KMS-11 (cell line): ENCODE results near the gene ADNP.

ENCODE experiments used
- H2AFZ ChIP-seq: fragments of 200-600 bp; sonication (generic); 2 replicates; pipeline ENCODE4 v1.6.1; 2016; ENCODE audit warnings: antibody characterized with exemption, mixed run types, low read depth
- H3K27ac ChIP-seq: fragments of 200-600 bp; sonication (generic); 2 replicates; pipeline ENCODE4 v1.6.1; 2016; ENCODE audit warnings: mild to moderate bottlenecking, mixed run types
- H3K27me3 ChIP-seq: fragments of 200-600 bp; sonication (generic); 2 replicates; pipeline ENCODE4 v1.6.1; 2017; ENCODE audit warnings: mild to moderate bottlenecking, low read depth, mixed run types, moderate library complexity; ENCODE audit not compliant: insufficient read depth
- H3K36me3 ChIP-seq: fragments of 200-600 bp; sonication (generic); 2 replicates; pipeline ENCODE4 v1.6.1; 2017; ENCODE audit warnings: mild to moderate bottlenecking, mixed run types; ENCODE audit not compliant: insufficient read depth
- H3K4me1 ChIP-seq: fragments of 200-600 bp; sonication (generic); 2 replicates; pipeline ENCODE4 v1.6.1; 2016; ENCODE audit warnings: mild to moderate bottlenecking, low read depth, mixed run types; ENCODE audit not compliant: poor library complexity, severe bottlenecking
- H3K4me2 ChIP-seq: fragments of 200-600 bp; sonication (generic); 2 replicates; pipeline ENCODE4 v1.7.0; 2016; ENCODE audit warnings: mild to moderate bottlenecking, mixed run types
- H3K4me3 ChIP-seq: fragments of 200-600 bp; sonication (generic); IDR thresholded peaks from 2 replicates; pipeline ENCODE4 v1.6.1; 2017; ENCODE audit warnings: low read depth, low read length, mixed read lengths; ENCODE audit not compliant: insufficient read depth
- H3K79me2 ChIP-seq: fragments of 200-600 bp; sonication (generic); 2 replicates; pipeline ENCODE4 v1.6.1; 2016; ENCODE audit warnings: low read depth, mixed run types; ENCODE audit not compliant: insufficient read depth
- H3K9ac ChIP-seq: fragments of 200-600 bp; sonication (generic); 2 replicates; pipeline ENCODE4 v1.6.1; 2016; ENCODE audit warnings: mild to moderate bottlenecking, mixed run types
- H4K20me1 ChIP-seq: fragments of 200-600 bp; sonication (generic); 2 replicates; pipeline ENCODE4 v1.6.1; 2016; ENCODE audit warnings: mild to moderate bottlenecking, mixed run types; ENCODE audit not compliant: insufficient read depth
- TF ChIP-seq, protein P1 (sequence below): fragments of 200-600 bp; sonication (generic); conservative IDR thresholded peaks from 2 replicates; pipeline ENCODE4 v1.6.1; 2017; ENCODE audit warnings: low read depth, mild to moderate bottlenecking, antibody characterized with exemption, low read length, moderate library complexity, mixed read lengths

ADNP gene

DNA sequence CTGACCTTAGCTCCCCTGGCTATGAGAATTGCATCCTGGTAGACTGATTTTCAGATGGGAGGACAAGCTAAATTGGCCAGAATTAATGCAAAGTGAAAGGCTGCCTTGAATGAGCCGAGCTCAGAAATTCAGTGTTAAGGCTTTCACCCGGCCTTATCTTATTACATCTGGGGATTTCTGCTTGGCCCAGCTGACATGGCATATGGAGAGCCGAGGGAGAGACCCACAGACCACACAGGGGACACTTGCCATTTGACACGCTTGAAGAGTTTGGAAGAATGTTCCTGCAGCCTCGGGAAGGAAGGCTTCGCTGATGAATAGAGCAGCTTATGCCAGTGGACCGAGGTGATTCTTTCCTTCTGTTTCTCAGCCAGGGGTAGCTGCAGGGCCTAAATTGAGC, 36.3 kb upstream of the ADNP start:
- no peaks in the 10 kb centered on the region for H3K79me2 ChIP-seq
- no peak overlapping the region for H3K4me2 ChIP-seq
- no peak overlapping the region for H3K9ac ChIP-seq
- H3K4me1 ChIP-seq = no peaks in the 10 kb centered on the region
- H2AFZ ChIP-seq = no peak overlapping the region
- no peaks in the 10 kb centered on the region for H4K20me1 ChIP-seq
- no peaks in the 10 kb centered on the region for H3K27me3 ChIP-seq
- no peaks in the 10 kb centered on the region for H3K36me3 ChIP-seq
- TF ChIP-seq, protein P1, sequence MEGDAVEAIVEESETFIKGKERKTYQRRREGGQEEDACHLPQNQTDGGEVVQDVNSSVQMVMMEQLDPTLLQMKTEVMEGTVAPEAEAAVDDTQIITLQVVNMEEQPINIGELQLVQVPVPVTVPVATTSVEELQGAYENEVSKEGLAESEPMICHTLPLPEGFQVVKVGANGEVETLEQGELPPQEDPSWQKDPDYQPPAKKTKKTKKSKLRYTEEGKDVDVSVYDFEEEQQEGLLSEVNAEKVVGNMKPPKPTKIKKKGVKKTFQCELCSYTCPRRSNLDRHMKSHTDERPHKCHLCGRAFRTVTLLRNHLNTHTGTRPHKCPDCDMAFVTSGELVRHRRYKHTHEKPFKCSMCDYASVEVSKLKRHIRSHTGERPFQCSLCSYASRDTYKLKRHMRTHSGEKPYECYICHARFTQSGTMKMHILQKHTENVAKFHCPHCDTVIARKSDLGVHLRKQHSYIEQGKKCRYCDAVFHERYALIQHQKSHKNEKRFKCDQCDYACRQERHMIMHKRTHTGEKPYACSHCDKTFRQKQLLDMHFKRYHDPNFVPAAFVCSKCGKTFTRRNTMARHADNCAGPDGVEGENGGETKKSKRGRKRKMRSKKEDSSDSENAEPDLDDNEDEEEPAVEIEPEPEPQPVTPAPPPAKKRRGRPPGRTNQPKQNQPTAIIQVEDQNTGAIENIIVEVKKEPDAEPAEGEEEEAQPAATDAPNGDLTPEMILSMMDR = no peak
- no peak overlapping the region for H3K27ac ChIP-seq
- H3K4me3 ChIP-seq = no peak overlapping the region

DNA sequence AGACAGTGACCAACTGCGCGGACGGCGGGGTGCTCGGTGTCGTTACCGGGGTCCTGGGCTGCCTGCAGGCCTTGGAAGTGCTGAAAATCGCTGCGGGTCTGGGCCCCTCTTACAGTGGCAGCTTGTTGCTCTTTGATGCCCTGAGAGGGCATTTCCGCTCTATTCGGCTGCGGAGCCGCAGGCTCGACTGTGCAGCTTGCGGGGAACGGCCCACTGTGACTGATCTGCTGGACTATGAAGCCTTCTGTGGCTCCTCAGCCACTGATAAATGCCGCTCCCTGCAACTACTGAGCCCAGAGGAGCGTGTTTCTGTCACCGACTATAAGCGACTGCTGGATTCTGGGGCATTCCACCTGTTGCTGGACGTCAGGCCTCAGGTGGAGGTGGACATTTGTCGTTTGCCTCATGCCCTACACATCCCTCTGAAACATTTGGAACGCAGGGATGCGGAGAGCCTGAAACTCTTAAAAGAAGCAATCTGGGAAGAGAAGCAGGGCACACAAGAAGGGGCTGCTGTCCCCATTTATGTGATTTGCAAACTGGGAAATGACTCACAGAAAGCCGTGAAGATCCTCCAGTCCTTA, 28.4 kb upstream of the ADNP start:
- no peak overlapping the region for H3K4me3 ChIP-seq
- H3K27ac ChIP-seq = no peak overlapping the region
- no peak overlapping the region for H2AFZ ChIP-seq
- peaks cover 3% of the 10 kb centered on the region; the same call in 1 of the 2 replicates for H3K36me3 ChIP-seq
- H3K79me2 ChIP-seq = peaks cover 58% of the 10 kb centered on the region
- H3K4me2 ChIP-seq = peak overlapping the region; percentile 70
- H3K27me3 ChIP-seq = no peaks in the 10 kb centered on the region
- H3K9ac ChIP-seq = no peak overlapping the region; the same call in 1 of the 2 replicates
- TF ChIP-seq, protein P1 = no peak
- no peaks in the 10 kb centered on the region for H4K20me1 ChIP-seq
- peaks cover 36% of the 10 kb centered on the region for H3K4me1 ChIP-seq

DNA sequence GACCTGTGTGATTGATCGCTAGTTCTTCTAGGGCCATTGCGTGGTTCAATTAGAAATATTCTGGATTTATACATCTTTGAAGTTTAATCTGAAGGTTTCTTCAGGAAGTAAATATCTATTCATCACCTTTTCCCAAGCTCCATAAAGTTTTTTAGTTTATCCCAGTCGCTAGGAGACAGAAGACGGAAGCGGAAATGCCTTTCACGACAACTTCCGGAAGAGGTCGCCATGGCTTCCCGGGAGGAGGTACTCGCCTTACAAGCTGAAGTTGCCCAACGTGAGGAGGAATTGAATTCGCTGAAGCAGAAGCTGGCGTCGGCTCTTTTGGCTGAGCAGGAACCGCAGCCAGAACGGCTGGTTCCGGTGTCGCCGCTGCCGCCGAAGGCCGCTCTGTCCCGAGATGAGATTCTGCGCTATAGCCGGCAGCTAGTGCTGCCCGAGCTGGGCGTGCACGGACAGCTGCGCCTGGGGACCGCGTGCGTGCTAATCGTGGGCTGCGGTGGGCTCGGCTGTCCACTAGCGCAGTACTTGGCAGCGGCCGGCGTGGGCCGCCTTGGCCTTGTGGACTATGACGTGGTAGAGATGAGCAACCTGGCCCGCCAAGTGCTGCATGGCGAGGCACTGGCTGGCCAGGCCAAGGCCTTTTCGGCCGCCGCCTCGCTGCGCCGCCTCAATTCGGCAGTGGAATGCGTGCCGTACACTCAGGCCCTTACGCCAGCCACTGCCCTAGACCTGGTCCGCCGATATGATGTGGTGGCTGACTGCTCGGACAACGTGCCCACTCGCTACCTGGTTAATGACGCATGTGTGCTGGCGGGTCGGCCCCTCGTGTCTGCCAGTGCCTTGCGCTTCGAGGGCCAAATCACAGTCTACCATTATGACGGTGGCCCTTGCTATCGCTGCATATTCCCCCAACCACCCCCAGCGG, 27.6 kb upstream of the ADNP start, which contains the start of gene MOCS3:
Gene MOCS3 (plus strand): TSS at position 204 of the 928 bp plus-strand sequence. CDS start 25 bp downstream, at position 229.
- peaks cover 43% of the 10 kb centered on the region for H3K4me1 ChIP-seq
- TF ChIP-seq, protein P1 = no peak; the same call in 1 of the 2 replicates
- no peak within 1 kb of the TSS for H3K4me3 ChIP-seq
- peak within 1 kb of the TSS; percentile 87 for H3K4me2 ChIP-seq
- H3K9ac ChIP-seq = peak within 1 kb of the TSS; percentile 95
- peak within 1 kb of the TSS; percentile 95 for H3K27ac ChIP-seq
- H3K36me3 ChIP-seq = peaks cover 3% of the 10 kb centered on the region; the same call in 1 of the 2 replicates
- H2AFZ ChIP-seq = peak within 1 kb of the TSS; percentile 92
- H3K79me2 ChIP-seq = peaks cover 66% of the 10 kb centered on the region
- no peaks in the 10 kb centered on the region for H3K27me3 ChIP-seq
- no peaks in the 10 kb centered on the region for H4K20me1 ChIP-seq

DNA sequence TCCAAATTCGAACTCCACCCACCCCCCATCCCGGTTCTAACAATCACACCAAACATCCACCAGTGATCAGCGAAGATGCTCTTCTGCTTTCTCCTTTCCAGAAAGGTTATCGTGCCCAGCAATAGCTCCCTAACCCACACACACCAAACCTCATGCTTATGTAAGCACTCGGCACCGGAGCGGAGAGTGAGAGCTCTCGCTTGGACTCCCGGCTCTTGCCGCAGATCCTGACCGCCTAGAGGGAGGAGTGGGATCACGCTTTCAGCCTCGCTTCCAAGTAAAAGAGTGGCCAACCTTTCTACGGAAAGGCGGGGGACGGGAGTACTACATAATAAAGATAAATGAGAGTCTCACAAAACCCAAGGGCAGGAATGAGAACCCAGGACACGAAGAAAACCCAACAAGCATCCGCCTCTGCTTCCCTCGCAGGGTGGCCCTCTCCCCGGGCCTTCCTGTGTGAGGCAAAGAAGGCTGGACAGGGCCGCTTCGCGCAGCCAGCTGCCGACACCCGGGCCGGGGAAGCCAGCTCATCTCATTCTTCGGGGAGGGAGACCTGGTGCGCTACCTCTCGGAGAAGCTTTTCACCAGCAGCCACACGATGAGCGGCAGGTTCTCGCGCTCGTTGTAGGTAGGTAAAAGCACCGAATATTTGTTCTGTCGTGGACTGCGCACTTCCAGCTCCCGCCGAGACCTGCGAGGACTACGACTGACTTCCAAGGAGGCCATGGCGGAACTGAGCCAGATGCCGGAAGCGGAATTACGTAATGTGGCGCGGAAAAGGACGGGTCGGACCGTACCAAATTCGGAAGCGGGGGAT, 26.8 kb upstream of the ADNP start, which contains the start of gene DPM1:
Gene DPM1 (minus strand): TSS at position 735 of the 817 bp plus-strand sequence. CDS start 9 bp downstream, at position 726.
- peak within 1 kb of the TSS; percentile 92 for H2AFZ ChIP-seq

More for the DNA sequence above, 26.8 kb upstream of the ADNP start, which contains the start of gene DPM1:
- peaks cover 52% of the 10 kb centered on the region for H3K4me1 ChIP-seq
- no peaks in the 10 kb centered on the region for H4K20me1 ChIP-seq
- peak within 1 kb of the TSS; percentile 95 for H3K9ac ChIP-seq
- peaks cover 3% of the 10 kb centered on the region; the same call in 1 of the 2 replicates for H3K36me3 ChIP-seq
- H3K4me2 ChIP-seq = peak within 1 kb of the TSS; percentile 87
- no peaks in the 10 kb centered on the region for H3K27me3 ChIP-seq
- no peak within 1 kb of the TSS for H3K4me3 ChIP-seq
- H3K79me2 ChIP-seq = peaks cover 71% of the 10 kb centered on the region
- H3K27ac ChIP-seq = peak within 1 kb of the TSS; percentile 95
- TF ChIP-seq, protein P1 = peak; percentile 24; the same call in 1 of the 2 replicates
